ENCODE results near the gene VKORC1.
"Not testable (repeated sequence)": the region's sequence is repeated elsewhere in the genome, so short reads cannot be mapped to it uniquely, and the experiment has no call there.

VKORC1 gene

GRCh38 chr16:31138621-31139578, 44.3 kb upstream of the VKORC1 start:
- no peak for TF ChIP-seq ZFX (IDR thresholded peaks at IDR 0.05; ENCODE audit: borderline replicate concordance)
- TF ChIP-seq, protein P1, sequence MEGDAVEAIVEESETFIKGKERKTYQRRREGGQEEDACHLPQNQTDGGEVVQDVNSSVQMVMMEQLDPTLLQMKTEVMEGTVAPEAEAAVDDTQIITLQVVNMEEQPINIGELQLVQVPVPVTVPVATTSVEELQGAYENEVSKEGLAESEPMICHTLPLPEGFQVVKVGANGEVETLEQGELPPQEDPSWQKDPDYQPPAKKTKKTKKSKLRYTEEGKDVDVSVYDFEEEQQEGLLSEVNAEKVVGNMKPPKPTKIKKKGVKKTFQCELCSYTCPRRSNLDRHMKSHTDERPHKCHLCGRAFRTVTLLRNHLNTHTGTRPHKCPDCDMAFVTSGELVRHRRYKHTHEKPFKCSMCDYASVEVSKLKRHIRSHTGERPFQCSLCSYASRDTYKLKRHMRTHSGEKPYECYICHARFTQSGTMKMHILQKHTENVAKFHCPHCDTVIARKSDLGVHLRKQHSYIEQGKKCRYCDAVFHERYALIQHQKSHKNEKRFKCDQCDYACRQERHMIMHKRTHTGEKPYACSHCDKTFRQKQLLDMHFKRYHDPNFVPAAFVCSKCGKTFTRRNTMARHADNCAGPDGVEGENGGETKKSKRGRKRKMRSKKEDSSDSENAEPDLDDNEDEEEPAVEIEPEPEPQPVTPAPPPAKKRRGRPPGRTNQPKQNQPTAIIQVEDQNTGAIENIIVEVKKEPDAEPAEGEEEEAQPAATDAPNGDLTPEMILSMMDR (IDR thresholded peaks at IDR 0.05), result no peak
- H3K27ac ChIP-seq, result no peak overlapping the region

DNA sequence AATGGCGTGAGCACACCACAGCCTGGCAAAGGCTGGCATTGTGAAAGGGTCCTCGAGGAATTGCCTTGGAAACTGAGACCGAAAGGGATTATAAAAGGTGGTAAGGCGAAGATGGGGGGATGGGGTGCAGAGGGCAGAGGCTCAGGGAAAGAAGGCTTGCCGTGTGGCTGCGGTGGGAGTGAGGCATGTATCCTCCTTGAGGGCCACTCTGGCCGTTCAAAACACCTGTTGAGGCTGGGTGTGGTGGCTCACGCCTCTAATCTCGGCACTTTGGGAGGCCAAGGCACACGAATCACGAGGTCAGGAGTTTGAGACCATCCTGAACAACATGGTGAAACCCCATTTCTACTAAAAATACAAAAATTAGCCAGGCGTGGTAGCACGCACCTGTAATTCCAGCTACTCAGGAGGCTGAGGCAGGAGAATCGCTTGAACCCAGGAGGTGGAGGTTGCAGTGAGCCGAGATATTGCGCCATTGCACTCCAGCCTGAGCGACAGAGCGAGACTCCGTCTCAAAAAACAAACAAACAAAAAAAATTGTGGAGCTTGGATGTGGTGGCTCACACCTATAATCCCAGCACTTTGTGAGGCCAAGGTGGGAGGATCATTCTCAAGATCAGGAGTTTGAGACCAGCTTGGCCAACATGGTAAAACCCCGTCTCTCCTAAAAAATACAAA, 42.4 kb upstream of the VKORC1 start:
- H3K27ac ChIP-seq, result not testable (repeated sequence)

- peak overlapping the region; percentile 42; the same call in 1 of the 2 replicates for H3K27ac ChIP-seq
- TF ChIP-seq ZFX (IDR thresholded peaks at IDR 0.05; ENCODE audit: borderline replicate concordance), result no peak
- TF ChIP-seq, protein P1 (IDR thresholded peaks at IDR 0.05), result no peak
These were observed 41.7 kb upstream of the VKORC1 start for GRCh38 chr16:31136287-31136662.

DNA sequence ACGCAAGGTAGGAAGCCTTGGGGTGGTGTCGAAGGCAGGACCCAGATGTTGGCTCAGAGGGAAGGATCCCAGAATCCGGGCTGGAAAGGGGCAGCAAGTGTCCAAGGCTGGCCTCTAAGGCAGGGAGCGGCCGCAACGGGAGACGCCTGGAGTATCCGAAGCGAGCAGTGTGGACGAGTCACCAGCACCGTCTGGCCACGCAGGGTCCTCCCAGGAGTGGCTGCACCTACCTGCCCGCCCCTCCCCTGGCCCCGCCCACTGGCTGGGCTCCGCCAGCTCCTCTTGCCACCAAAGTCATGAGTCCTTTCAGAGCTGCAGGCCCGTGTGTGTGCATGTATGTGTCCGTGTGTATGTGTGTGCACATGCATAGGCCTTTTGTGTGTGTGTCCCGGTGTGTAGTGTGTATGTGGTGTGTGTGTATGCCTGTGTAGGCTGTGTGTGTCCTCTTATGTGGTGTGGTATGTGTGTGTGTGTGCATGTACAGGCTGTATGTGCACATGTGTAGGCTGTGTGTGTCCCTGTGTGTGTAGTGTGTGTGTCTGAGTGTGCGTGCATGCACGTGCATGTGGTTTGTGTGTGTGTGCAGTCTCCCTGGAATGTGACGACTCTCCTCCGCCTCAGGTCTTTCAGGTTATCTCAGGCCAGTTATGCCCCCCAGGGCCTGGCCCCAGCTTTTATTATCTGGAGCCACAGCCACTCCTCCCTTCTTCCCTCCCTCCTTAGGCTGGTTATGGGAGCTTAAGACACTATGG, 41.1 kb upstream of the VKORC1 start, which contains the start of gene PRSS8:
Gene PRSS8 (minus strand): TSS at position 193 of the 752 bp plus-strand sequence. CDS start 229 bp downstream, outside the sequence.
- no peak for TF ChIP-seq ZFX (IDR thresholded peaks at IDR 0.05; ENCODE audit: borderline replicate concordance)
- TF ChIP-seq, protein P1 (IDR thresholded peaks at IDR 0.05), result no peak
- peak within 1 kb of the TSS; percentile 42 for H3K27ac ChIP-seq

DNA sequence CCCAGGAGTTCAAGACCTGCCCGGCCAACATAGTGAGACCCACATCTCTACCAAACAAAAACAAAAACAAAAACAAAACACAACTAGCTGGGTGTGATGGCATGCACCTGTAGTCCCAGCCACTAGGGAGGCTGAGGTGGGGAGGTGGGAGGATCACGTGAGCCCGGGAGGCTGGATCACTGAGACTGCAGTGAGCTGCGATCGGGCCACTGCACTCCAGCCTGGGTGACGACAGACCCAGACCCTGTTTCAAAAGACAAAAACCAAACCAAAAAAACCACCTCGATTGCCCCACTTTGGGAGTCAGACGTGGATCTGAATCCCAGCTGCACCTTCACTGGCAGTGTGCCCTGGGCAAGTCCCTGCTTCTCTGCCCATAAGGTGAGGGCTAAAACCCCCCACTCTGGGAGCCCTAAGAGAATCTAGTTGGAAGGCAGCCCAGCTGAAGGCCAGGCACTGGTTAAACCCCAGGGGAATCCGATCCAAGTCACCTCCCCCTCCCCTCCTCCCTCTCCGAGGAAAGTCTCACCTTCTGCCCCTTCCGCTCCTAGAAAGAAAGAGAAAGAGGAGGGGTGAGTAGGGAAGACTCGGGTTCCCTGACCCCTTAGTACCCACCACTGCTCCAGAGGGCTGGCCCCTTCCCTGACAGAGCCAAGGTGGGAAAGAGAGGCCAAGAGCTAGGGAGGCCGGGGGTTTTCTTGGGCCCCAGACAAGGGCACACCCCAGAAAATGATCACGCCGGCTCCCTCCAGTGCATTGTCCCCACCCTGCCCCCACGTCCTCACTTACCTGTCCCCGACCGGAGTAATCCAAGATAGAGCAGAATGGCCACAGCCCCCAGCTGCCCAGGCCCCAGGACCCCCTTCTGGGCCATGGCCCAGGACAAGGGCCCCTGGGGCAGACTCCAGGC, 40.3 kb upstream of the VKORC1 start:
- H3K27ac ChIP-seq, result peak overlapping the region; percentile 42

DNA sequence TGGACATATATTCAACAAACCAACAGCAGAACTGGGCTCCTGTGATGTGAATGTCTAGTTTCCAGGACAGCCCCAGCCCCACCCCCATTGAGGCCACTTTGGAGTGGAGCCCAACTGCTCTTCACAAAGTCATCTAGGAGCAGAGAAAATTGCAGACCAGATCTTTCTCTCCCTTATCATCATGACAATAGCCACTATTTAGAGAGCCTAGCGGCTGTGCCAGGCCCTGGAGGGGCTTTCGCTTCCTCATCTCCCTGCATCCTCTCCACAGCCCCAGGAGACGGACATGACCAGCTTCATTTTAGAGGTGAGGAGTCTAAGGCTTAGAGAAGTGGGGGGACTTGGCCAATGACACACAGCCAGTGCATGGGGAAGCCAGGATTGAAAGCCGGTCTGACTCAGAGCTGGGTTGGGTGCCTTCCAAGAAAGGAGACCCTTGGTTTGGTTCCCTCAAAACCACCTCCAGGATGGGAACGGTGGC, 39.5 kb upstream of the VKORC1 start:
- H3K27ac ChIP-seq, result no peak overlapping the region; the same call in 1 of the 2 replicates
- no peak for TF ChIP-seq ZFX (IDR thresholded peaks at IDR 0.05; ENCODE audit: borderline replicate concordance)
- TF ChIP-seq, protein P1 (IDR thresholded peaks at IDR 0.05), result no peak

More for the DNA sequence above, 40.3 kb upstream of the VKORC1 start:
- no peak for TF ChIP-seq ZFX (IDR thresholded peaks at IDR 0.05; ENCODE audit: borderline replicate concordance)
- TF ChIP-seq, protein P1 (IDR thresholded peaks at IDR 0.05), result no peak

All from 22Rv1 (cell line).